GM12878 (cell line): Measurements from ENCODE around the gene QSOX1.

Experiments used
- CHD2 ChIP-seq: IDR thresholded peaks from 2 replicates; pipeline ENCODE4 v1.6.1; 2011; ENCODE audit warnings: low read depth, low read length, improper control_type of control experiment, borderline replicate concordance
- JUNB ChIP-seq: IDR thresholded peaks from 2 replicates; pipeline ENCODE4 v1.6.1; 2016; ENCODE audit warnings: antibody characterized with exemption, mild to moderate bottlenecking
- MXI1 ChIP-seq: fragments of 150-350 bp; IDR thresholded peaks from 2 replicates; pipeline ENCODE4 v1.6.1; 2011; ENCODE audit warnings: low read depth, mild to moderate bottlenecking, inconsistent platforms, low read length, improper control_type of control experiment
- NR2C2 ChIP-seq: IDR thresholded peaks from 2 replicates; pipeline ENCODE4 v1.6.1; 2011; ENCODE audit warnings: borderline replicate concordance, low read depth; ENCODE audit not compliant: control insufficient read depth, insufficient read length
- POLR2A ChIP-seq: IDR thresholded peaks from 2 replicates; pipeline ENCODE4 v1.6.1; 2011; ENCODE audit warnings: low read depth, mild to moderate bottlenecking, low read length
- RAD21 ChIP-seq: IDR thresholded peaks from 2 replicates; pipeline ENCODE4 v1.6.1; 2011; ENCODE audit warnings: mild to moderate bottlenecking, low read depth, low read length, moderate library complexity; ENCODE audit not compliant: insufficient read depth
- RB1 ChIP-seq: fragments of 450-650 bp; formaldehyde crosslinking; IDR thresholded peaks from 2 replicates; pipeline ENCODE4 v1.6.1; 2017; ENCODE audit warnings: mild to moderate bottlenecking, borderline replicate concordance
- RFX5 ChIP-seq: IDR thresholded peaks from 2 replicates; pipeline ENCODE4 v1.6.1; 2011; ENCODE audit warnings: low read depth, low read length, improper control_type of control experiment
- TF ChIP-seq, protein P1 (sequence below): IDR thresholded peaks from 2 replicates; pipeline ENCODE4 v1.6.1; 2012; ENCODE audit warnings: low read depth, low read length, improper control_type of control experiment
- TF ChIP-seq, protein P2 (sequence below): fragments of 450-650 bp; IDR thresholded peaks from 2 replicates; pipeline ENCODE4 v1.6.1; 2018; ENCODE audit warnings: borderline replicate concordance, mild to moderate bottlenecking; ENCODE audit not compliant: partially characterized antibody
- TF ChIP-seq, protein P3 (sequence below), 3 experiments: IDR thresholded peaks in 2 of 3; conservative IDR thresholded peaks in 1 of 3; 2 replicates each; pipeline ENCODE4 v1.5.1; 2011; ENCODE audit warnings: low read depth in 3 of 3, low read length in 3 of 3, mild to moderate bottlenecking in 3 of 3, control low read depth in 2 of 3, moderate library complexity in 2 of 3, inconsistent platforms in 1 of 3, mixed read lengths in 1 of 3; ENCODE audit not compliant: control insufficient read depth in 2 of 3, insufficient read depth in 1 of 3; ENCODE audit errors: extremely low read depth in 1 of 3

DNA sequence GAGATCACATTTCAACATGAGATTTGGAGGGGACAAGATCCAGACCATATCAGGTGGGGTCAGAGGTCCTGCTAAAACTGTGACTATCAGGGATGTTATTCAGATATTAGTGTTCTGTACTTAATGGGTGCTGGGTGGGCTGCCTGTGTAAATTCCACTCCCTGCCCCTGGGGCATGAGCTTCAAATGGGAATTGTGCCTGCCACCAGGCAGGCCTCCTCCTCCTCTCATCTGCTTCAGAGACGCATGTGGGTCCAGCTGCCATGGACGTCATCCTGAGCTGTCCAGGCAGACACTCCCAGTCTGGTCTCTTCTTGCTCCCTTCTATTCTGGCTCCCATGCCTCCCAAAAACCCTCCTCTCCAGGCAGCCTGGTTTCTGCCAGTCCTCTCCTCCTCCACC, 10.4 kb downstream of the QSOX1 start:
- TF ChIP-seq RFX5 (no peak), CHD2 (no peak), RB1 (no peak), JUNB (no peak), POLR2A (no peak), NR2C2 (no peak), RAD21 (no peak), MXI1 (no peak)
- TF ChIP-seq, protein P1, sequence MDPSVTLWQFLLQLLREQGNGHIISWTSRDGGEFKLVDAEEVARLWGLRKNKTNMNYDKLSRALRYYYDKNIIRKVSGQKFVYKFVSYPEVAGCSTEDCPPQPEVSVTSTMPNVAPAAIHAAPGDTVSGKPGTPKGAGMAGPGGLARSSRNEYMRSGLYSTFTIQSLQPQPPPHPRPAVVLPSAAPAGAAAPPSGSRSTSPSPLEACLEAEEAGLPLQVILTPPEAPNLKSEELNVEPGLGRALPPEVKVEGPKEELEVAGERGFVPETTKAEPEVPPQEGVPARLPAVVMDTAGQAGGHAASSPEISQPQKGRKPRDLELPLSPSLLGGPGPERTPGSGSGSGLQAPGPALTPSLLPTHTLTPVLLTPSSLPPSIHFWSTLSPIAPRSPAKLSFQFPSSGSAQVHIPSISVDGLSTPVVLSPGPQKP = no peak
- TF ChIP-seq, protein P2, sequence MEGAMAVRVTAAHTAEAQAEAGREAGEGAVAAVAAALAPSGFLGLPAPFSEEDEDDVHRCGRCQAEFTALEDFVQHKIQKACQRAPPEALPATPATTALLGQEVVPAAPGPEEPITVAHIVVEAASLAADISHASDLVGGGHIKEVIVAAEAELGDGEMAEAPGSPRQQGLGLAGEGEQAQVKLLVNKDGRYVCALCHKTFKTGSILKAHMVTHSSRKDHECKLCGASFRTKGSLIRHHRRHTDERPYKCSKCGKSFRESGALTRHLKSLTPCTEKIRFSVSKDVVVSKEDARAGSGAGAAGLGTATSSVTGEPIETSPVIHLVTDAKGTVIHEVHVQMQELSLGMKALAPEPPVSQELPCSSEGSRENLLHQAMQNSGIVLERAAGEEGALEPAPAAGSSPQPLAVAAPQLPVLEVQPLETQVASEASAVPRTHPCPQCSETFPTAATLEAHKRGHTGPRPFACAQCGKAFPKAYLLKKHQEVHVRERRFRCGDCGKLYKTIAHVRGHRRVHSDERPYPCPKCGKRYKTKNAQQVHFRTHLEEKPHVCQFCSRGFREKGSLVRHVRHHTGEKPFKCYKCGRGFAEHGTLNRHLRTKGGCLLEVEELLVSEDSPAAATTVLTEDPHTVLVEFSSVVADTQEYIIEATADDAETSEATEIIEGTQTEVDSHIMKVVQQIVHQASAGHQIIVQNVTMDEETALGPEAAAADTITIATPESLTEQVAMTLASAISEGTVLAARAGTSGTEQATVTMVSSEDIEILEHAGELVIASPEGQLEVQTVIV = no peak
- TF ChIP-seq, protein P3, sequence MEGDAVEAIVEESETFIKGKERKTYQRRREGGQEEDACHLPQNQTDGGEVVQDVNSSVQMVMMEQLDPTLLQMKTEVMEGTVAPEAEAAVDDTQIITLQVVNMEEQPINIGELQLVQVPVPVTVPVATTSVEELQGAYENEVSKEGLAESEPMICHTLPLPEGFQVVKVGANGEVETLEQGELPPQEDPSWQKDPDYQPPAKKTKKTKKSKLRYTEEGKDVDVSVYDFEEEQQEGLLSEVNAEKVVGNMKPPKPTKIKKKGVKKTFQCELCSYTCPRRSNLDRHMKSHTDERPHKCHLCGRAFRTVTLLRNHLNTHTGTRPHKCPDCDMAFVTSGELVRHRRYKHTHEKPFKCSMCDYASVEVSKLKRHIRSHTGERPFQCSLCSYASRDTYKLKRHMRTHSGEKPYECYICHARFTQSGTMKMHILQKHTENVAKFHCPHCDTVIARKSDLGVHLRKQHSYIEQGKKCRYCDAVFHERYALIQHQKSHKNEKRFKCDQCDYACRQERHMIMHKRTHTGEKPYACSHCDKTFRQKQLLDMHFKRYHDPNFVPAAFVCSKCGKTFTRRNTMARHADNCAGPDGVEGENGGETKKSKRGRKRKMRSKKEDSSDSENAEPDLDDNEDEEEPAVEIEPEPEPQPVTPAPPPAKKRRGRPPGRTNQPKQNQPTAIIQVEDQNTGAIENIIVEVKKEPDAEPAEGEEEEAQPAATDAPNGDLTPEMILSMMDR (IDR thresholded peaks at IDR 0.05 in 2 of 3, conservative IDR thresholded peaks at IDR 0.05 in 1 of 3; ENCODE audit: control insufficient read depth in 2 of 3, extremely low read depth in 1 of 3, insufficient read depth in 1 of 3, low read depth in 3 of 3, low read length in 3 of 3) = no peak
